HG03066 (cell line): ENCODE measurements around the gene QKI.
"Not testable (repeated sequence)": the region's sequence is repeated elsewhere in the genome, so short reads cannot be mapped to it uniquely, and the experiment has no call there.

Experiments used
- ATAC-seq: cut with Tn5 transposase; IDR thresholded peaks from one replicate; pipeline ENCODE4 v1.9.1; 2021; ENCODE audit warnings: low read depth; ENCODE audit not compliant: unreplicated experiment

Gene QKI

DNA sequence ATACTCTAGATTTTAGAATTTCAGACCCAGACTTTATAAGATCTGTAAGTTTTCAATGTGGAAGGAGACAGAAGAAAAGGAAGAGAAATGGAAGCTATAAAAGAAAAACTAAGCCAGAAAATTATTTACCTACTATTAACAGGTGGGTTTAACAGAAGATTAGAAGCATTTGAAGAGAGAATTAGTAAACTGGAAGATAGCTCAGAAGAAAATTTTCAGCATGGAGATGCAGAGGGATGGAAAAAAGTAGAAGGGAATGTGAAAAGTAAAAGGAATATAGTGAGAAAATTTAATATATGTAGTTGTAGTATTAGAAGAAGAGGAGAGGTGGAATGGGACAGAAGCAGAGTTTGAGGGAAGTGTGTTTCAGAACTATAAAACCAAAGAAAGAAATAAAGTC is 56.1 kb downstream of the QKI start:
- no peak for ATAC-seq

GRCh38 chr6:163474581-163474980 is 60.1 kb downstream of the QKI start:
- no peak for ATAC-seq

- not testable (repeated sequence) for ATAC-seq
These were observed 62.4 kb downstream of the QKI start for GRCh38 chr6:163476946-163477345.

GRCh38 chr6:163483107-163483506 is 68.6 kb downstream of the QKI start:
- ATAC-seq: no peak

GRCh38 chr6:163485388-163485851 is 70.9 kb downstream of the QKI start:
- ATAC-seq: no peak

DNA sequence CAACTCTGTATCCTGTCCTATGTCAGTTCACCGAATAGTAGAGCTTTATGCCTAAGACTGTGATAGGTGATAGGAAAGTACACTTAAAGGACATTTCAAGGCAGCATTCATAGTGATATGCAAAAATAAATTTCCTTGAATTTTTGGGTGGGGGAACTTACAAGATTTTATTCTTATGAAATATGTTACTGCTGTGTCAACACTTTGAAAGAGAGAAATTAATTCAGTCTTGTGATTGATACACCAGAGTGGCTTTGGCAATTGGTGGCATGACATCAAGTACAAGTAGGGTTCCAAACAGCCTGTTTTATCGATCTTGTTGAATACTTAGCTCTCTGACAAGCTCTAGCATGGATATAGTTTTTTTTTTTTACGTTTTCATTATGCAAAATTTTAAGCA is 72.3 kb downstream of the QKI start:
- no peak for ATAC-seq

GRCh38 chr6:163487606-163488005 is 73.1 kb downstream of the QKI start:
- ATAC-seq: no peak

- ATAC-seq: no peak
These were observed 75.1 kb downstream of the QKI start for GRCh38 chr6:163489584-163489983.

- ATAC-seq: no peak
These were observed 76.5 kb downstream of the QKI start for GRCh38 chr6:163490826-163491577.

GRCh38 chr6:163491737-163492300 is 77.3 kb downstream of the QKI start:
- ATAC-seq: no peak

DNA sequence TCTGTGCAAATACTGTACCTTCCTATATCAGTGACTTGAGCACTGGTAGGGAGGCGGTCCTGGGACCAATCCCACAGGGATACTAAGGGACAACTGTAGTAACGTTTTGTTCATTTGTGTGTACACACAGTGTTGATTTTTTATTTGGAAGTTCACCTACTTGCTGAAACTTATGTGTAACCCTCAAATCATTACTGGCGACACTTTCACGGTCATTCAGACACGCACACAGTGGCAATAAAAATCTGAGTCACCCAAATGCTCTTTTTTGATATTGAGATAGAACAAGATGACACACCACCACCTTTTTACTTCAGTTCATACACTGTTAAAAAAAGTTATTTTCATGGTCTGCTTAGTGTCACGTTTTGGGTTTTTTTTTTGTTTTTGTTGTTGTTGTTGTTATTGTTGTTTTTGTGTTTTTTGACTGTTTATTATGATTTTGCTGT is 79.8 kb downstream of the QKI start:
- ATAC-seq: no peak

GRCh38 chr6:163496205-163496604 is 81.7 kb downstream of the QKI start:
- no peak for ATAC-seq

DNA sequence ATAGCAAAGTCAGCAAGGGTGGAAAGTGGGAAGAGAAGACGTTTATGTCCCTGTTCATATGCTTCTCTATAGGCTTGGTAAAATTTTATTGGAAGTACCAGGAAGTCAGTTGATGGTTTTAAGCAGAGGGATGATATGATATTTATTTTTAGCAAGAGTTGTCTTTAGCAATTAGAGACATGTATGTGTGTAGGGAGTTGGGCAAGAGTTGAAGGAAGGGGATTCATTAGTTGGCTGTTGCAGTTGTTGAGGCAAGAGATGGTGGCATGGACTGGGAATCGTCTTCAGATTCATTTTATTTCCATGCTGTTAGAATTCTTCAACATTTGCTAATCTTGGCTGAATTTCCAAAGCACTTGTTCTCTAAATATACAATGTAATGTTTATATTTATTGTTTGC is 85.6 kb downstream of the QKI start:
- no peak for ATAC-seq

DNA sequence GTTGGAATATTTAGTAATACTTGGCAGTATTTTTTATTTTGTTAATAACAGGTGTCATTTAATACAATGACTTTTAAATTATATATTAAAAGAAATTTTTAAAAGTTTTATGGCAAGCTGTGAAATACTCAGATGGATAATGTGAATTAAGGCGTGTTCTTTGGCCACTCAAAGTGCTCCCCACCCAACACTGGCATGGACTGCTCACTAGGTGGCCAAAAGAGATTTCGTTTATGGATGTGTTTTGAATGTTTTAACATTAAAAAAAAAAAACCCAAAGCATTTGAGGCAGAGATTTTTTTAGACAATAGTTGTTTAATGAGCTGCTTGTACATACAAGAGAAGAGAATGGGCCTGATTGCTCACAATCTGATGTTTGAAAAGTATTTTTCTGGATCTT is 86.5 kb downstream of the QKI start:
- no peak for ATAC-seq

DNA sequence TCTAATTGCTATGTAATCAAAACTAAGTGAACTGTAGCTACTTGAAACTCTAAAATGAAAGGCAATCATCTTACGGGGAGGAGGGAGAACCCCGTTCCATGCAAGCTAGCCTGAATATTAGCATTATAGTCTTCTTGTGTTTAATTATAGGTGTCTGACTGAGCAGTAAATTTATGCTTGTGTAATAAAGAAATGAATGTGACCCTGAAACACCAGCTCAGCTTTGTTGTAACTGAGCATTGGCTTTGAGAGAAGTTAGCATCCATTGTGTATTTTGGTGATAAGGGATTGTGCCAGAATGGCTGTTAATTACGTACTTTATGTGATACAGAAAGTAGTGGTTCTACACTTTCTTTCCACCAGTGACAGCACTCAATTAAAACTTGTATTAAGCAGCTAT is 86.9 kb downstream of the QKI start:
- ATAC-seq: no peak

GRCh38 chr6:163504984-163505640 is 90.6 kb downstream of the QKI start:
- no peak for ATAC-seq

GRCh38 chr6:163507965-163508364 is 93.4 kb downstream of the QKI start:
- no peak for ATAC-seq

GRCh38 chr6:163513003-163513402 is 98.5 kb downstream of the QKI start:
- no peak for ATAC-seq

GRCh38 chr6:163513570-163514166 is 99.2 kb downstream of the QKI start:
- no peak for ATAC-seq

DNA sequence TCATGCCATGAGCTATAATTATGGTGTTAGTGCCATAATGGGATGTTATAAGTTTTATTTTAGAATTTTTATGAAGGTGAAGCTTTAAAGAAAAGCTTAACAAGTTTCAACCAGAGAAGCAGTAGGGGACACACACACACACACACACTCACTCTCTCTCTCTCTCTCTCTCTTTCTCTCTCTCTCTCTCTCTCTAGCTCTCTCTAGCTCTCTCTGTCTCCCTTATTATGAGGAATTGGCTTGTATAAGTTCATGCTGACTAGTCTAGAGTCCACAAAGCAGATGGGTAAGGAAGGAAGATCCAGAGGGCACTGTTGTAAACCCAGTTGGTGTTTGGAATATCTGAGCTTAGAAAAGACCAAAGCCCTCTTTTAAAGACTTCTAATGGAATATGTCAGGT is 102.4 kb downstream of the QKI start:
- no peak for ATAC-seq

GRCh38 chr6:163520956-163521355 is 106.4 kb downstream of the QKI start:
- no peak for ATAC-seq
